ENCODE data around the gene WDR35. TPM values are rescaled to one million over a fixed set of nuclear protein-coding genes. Genes with fewer than 3 reads are reported as not detected.

Gene WDR35
- total and polyA plus RNA-seq, 10 of the 15 experiments (the other 5 are each of a cell fraction or from before 2014, with no cell fraction given), result 3.0 to 9.3 (median 6.3) TPM

GRCh38 chr2:20008703-20009102, 18.8 kb upstream of the WDR35 start:
- Histone ChIP-seq H3K36me3 (ENCODE audit: control insufficient read depth in 2 of 2, insufficient read depth in 2 of 2, low read length in 1 of 2) (no peaks in the 10 kb centered on the region), H3K9me3 (replicated peaks; ENCODE audit: control insufficient read depth, insufficient read depth, low read length) (no peaks in the 10 kb centered on the region), H3K79me2 (ENCODE audit: control insufficient read depth, insufficient read depth, low read length) (no peaks in the 10 kb centered on the region), H4K20me1 (ENCODE audit: control insufficient read depth, insufficient read depth) (no peaks in the 10 kb centered on the region), H3K27ac (ENCODE audit: control insufficient read depth, insufficient read depth) (no peak overlapping the region), H3K4me3 (no peak overlapping the region), H3K27me3 (replicated peaks in 1 of 2; ENCODE audit: control insufficient read depth in 2 of 2, insufficient read depth in 2 of 2, low read length in 1 of 2) (peaks cover 7 to 13% of the 10 kb centered on the region in 2 experiments), H2AFZ (ENCODE audit: control insufficient read depth, low read depth, low read length) (no peak overlapping the region), H3K9ac (ENCODE audit: control insufficient read depth, insufficient read depth, low read length) (no peak overlapping the region), H3K4me1 (ENCODE audit: control insufficient read depth, insufficient read depth, low read length) (no peaks in the 10 kb centered on the region), H3K4me2 (ENCODE audit: control insufficient read depth, insufficient read depth) (no peak overlapping the region)
- ChIA-PET CTCF (no interaction called here), RAD21 (ENCODE audit: unreplicated experiment) (no interaction called here), POLR2A (no interaction called here), SMC1A (ENCODE audit: uncharacterized antibody, unreplicated experiment) (no interaction called here)
- ATAC-seq, result no peak
- in situ Hi-C loops (cut with MboI), result no loop called here
- TF ChIP-seq JUNB (IDR thresholded peaks at IDR 0.05), result no peak
- TF ChIP-seq E2F8 (IDR thresholded peaks at IDR 0.05; ENCODE audit: low read depth, partially characterized antibody), result no peak
- no peak for TF ChIP-seq NFIC (IDR thresholded peaks at IDR 0.05; ENCODE audit: low read depth, low read length)
- TF ChIP-seq ELK1 (IDR thresholded peaks at IDR 0.05; ENCODE audit: low read depth, low read length), result no peak
- no peak for TF ChIP-seq NFXL1 (IDR thresholded peaks at IDR 0.05; ENCODE audit: borderline replicate concordance)
- TF ChIP-seq BHLHE40 (IDR thresholded peaks at IDR 0.05; ENCODE audit: borderline replicate concordance in 1 of 2, low read depth in 2 of 2, low read length in 1 of 2), result no peak
- no peak for TF ChIP-seq POLR2AphosphoS5 (IDR thresholded peaks at IDR 0.05; ENCODE audit: low read length)
- no peak for TF ChIP-seq PRDM15 (CRISPR knock-in tag; IDR thresholded peaks at IDR 0.05)
- TF ChIP-seq RELB (IDR thresholded peaks at IDR 0.05; ENCODE audit: low read depth), result no peak
- no peak for TF ChIP-seq PKNOX1 (IDR thresholded peaks at IDR 0.05)
- no peak for TF ChIP-seq SPI1 (IDR thresholded peaks at IDR 0.05; ENCODE audit: borderline replicate concordance, insufficient read depth, low read depth, low read length)
- FAIRE-seq, result no peak
- 75% methylated on average over 5 of the region's 5 CpGs for WGBS (ENCODE audit: insufficient coverage, insufficient replicate concordance, low lambda C conversion rate, missing lambda C conversion rate)
- no TSS peak for BruUV-seq (replicated peaks)
- no peak for DNase-seq (ENCODE audit: low read depth, low spot score)
- intact Hi-C loops (cut with micrococcal nuclease; ENCODE audit: unreplicated experiment), result no loop called here

All from GM12878 (cell line).